ENCODE measurements around the gene DDX1.

DDX1 gene

DNA sequence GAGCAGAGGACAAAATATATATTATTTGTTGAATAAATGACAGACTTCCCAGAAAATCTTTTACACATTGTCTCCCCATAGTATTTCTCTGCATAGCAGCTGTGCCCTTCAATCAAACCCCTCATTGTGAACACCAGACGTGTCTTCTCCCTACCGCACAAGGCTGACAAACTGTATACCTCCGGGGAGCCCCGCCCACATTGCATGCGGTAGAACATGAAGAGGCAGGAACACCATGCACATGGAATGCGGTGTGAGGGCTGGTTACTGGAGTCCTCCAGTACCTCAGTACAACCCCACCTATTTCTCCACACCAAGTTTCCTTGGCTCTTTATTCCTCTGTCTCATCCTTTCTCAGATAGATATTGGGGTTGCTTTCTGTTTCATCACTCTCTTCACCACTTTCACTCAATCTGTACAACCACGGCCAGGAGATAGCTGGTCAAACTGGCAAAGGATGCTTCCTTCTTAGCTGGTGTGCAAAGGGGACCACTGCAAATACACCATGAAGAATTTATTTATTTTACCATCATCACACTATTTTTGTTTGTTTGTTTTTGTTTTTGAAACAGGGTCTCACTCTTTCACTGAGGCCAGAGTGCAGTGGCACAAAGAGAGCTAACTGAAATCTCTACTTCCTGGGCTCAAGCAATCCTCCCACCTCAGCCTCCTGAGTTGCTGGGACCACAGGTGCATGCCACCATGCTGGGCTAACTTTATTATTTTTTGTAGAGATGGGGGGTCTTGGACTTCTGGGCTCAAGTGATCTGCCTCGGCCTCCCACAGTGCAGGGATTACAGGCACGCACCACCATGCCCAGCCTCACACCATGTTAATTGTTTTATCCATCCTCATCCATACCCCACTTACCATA is 28.2 kb upstream of the DDX1 start:
- no peak for DNase-seq

- no peak for DNase-seq
Measured at GRCh38 chr2:15565392-15565791, 26.3 kb upstream of the DDX1 start.

DNA sequence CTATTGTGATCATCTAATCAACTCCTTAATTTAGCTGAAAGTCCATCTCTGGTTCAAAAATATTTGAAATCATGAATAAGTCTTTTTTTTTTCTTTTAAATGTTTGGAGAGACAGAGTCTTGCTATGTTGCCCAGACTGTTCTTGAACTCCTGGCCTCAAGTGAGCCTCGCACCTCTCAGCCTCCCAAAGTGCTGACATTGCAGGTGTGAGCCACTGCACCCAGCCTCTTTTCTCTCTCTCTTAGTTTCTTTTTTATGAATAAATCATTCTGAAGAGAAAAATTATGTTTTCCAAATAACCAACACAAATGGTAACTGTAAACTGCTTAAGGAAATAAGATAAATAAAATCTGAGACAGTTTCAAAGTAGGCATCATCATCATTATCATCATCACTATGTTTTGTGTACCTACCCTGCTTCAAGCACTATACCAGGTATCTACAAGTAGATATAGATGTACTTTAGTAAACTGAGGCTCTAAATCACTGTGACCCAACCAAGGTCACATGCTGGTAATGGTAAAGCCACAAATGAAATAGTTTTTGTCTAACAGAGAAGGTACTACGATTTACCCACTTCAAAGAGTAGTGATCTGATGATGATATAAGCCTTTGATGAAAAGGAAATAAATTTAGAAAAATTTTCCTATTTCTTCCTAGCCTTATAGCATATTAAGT is 25.5 kb upstream of the DDX1 start:
- DNase-seq = no peak

GRCh38 chr2:15566912-15567311 is 24.8 kb upstream of the DDX1 start:
- DNase-seq = no peak

DNA sequence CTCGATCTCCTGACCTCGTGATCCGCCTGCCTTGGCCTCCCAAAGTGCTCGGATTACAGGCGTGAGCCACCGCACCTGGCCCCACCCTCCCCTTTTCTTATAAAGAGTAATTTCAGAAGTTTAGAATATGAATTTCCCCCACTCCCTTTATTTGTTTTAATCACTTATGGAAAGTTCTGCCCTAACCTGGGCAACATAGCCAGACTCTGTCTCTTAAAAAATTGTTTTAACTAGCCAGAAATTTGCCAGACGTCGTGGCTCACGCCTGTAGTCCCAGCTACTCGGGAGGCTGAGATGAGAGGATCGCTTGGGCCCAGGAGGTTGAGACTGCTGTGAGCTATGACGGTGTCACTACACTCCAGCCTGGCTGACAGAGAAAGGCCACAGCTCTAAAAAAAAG is 22.8 kb upstream of the DDX1 start:
- DNase-seq = no peak

- DNase-seq = no peak
Measured at GRCh38 chr2:15570104-15570503, 21.6 kb upstream of the DDX1 start.

DNA sequence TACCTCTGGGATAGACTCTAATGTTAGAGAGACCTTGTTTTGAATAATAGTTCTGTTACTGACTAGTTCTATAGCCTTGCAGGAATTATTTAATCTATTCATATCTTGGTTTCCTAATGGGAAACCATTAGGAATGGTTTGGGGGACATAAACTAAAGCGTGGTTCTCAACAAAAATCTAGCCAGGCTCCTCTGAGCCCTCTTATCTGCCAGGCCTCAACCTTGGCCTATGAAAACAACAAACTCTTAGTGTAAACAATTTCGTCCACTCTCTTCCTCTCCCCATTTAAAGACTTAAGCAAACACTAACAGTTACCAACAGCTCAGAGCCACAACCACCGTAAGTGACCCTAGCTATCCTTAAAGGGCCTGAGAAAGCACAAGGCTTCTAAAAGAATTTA is 19.9 kb upstream of the DDX1 start:
- DNase-seq = no peak

DNA sequence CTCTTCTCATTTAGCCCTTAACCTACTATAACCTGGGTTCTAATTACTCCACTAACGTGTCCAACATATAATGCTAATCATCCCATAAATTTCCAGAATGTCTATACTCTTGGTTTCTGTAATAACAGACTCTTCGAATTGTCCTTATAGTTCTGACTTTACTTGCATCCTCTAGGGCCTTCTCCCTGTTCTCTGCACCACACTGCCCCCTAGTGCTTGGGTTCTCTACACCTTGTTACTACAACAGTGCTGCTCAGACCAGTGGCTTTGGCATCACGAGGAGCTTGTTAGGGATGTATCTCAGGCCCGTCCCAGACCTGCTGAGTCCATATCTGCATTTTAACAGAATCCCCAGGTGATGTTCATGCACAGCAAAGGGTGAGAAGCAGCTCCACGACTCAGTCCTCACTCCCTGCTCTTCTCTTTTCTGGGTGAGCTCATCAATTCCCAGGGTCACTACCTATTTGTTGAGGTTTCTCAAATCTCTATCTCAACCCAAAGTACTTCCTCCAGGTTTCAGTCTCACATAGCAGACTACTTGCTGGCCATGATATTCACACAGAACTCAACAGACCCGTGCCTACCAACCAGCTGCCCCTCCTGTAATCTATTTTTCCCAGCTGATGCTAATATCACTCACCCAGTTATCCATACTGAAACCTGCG is 14.5 kb upstream of the DDX1 start:
- peak; percentile 72 for DNase-seq

DNA sequence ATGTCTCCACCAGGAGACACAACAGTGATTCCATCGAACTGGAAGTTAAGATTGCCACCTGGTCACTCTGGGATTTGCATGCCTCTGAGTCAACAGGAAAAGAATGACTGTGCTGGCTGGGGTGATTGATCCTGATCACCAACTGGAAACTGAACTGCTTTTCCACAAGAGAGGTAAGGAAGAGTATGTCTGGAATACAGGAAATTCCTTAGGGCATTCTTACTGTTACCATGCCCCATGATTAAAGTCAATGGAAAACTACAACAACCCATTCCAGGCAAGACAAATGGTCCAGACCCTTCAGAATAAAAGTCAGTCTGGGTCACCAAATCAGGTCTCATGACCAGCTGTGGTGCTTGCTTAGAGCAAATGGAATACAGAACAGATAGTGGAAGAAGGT is 12.0 kb upstream of the DDX1 start:
- DNase-seq = no peak

DNA sequence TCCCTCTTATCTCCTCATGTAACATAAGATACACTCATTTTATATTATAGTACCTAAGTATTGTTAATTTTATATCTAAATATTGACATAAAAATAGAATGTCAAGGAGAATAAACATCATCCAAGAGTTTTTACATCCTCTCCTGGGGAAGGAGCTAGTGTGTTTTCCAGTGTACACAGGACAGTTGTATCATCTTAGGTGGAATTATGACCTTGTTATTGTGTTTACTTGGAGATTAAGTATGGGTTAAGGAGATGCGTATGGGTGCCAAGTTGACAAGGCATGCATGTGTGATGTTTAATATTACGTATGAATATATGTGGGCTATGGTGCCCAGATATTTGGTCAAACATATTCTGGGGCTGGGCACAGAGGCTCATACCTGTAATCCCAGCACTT is 11.2 kb upstream of the DDX1 start:
- DNase-seq = no peak

- DNase-seq = no peak
Measured at GRCh38 chr2:15582710-15583357, 8.8 kb upstream of the DDX1 start.

- no peak for DNase-seq
Measured at GRCh38 chr2:15583826-15584225, 7.8 kb upstream of the DDX1 start.

GRCh38 chr2:15584316-15584715 is 7.4 kb upstream of the DDX1 start:
- DNase-seq = no peak

DNA sequence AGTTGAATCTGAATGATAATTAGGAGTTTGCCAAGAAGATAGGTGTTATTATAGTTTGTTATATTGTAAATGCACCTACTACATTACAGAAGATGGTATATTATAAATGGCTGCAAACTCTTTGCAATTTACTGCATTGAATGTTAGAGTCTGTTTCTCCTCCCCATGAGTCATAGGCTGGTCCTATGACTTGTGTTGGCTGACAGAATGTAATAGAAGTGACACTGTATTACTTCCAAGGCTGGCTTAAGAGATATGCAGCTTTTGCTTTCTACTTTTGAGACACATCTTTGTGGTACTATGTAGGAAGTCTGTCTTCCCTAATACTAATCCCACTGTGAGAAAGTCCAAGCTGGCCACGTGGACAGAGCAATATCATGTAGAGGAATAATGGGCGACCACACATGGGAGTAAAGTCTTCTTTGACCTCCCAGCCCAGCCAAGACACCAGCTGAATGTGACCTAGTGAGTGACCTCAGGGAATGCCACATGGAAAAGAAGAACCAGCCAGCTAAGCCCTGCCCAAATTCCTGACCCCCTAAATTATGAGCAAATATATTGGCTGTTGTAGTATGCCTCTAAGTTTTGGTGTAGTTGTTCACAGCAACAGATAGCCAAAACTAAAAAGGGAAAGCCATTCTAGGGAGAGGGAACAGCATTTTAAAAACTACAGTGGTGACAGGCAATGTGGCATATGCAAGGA is 6.8 kb upstream of the DDX1 start:
- no peak for DNase-seq

- peak; percentile 46 for DNase-seq
Measured at GRCh38 chr2:15588329-15588919, 3.2 kb upstream of the DDX1 start.

GRCh38 chr2:15591373-15591691 is 336 bp upstream of the DDX1 start:
- DNase-seq = no peak

DNA sequence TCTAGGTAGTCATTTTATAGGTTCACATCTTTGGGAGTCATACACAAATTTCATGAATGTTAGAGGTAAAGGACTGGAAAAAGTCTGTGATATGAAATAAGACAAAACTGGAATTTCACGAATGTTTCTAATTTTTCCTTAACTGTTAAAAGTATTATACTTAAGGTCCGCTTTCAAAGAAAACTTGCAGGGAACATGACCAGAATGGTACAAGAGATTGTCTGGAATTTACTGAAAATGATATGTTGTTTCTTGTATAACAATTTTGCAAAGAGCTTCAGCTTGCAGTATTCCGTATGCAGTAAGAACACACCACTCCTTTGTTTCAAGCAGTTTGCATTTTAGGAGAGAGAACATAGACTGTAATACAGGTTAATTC is 1.6 kb downstream of the DDX1 start:
- DNase-seq = no peak

DNA sequence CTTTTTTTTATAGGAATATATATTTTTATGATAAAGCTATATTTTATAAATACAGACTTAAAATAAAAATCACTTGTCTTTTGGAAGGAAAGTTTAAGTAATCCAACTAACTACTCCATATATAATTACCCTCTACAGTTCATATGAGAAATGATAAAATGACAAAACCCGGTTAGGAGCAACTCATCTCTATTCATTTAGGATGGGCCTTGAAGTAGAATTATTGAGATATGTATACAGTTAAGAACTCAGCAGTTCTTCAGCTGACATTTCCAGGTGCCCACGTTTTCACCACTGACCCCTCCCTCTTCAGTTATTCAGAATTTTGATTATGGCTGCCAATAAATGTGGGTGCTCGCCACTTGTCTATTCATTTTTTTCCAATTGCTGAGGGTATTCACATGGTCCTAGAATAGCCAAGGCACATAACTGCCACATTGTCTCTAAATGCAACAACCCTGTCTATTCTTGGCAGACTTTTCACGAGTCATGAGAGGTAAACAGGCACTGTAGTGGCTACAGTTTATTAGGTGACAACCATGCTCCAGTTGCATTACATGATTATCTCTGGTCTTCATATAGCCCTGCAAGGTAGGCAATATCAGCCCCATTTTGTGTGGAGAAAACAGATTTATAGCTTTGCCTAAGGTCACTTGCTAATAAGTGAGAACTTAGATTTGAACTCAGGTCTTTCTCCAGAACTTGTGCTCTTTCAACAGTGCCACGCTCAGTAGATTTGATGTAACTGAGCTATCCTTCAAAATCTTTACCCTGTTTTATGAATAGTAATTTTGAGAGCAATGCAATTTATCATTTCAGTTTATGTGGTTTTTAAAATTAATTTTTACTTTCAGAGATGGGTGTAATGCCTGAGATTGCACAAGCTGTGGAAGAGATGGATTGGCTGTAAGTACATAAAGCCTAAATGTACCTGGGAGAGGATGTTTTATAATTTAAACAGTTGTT is 2.9 kb downstream of the DDX1 start:
- no peak for DNase-seq

DNA sequence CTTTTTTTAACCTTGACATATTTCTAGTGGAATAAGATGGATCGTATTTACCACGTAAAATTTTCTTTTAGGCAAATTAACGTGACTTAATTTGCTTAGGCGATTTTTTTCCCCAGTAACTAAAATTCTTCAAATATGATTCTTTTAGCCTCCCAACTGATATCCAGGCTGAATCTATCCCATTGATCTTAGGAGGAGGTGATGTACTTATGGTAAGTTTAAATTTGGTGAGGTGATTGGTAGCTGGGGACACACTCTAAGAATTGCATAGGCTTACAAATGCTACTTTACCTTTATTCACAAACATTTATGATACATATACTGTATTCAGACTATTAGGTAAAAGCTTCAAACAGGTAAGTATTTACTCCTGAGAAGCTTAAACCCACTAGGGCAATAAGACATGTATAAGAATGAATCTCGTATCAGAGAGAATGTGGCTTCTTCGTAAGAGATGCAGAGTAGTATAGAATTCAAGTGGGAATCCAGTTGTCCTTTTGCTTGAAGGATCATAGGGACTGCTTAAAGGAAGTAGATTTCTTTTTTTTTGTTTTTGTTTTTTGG is 3.8 kb downstream of the DDX1 start:
- DNase-seq = no peak

DNA sequence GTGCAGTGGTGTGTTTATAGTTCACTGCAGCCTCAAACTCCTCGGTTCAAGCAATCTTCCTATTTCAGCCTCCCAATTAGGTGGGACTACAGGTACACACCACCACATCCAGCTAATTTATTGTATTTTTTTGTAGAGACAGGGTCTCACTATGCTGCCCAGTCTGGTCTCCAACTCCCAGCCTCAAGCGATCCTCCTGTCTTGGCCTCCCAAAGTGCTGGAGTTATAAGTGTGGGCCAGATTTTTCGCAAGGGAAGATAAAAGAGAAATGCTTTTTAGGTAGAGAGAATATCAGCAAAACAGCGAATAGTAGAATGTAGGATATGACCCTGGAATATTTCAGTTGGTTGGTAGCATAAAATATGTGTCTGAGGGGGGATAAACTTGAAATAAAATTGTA is 4.3 kb downstream of the DDX1 start:
- DNase-seq = no peak

- DNase-seq = no peak
Measured at GRCh38 chr2:15596350-15596749, 4.7 kb downstream of the DDX1 start.
